Peyer's patch (tissue), 4 donors: ENCODE results near the gene POLD2.

ENCODE experiments used
- POLR2A ChIP-seq, 2 donors: fragments of 450-650 bp; IDR thresholded peaks; one replicate each; pipeline ENCODE4 v1.5.1; 2017; ENCODE audit warnings: antibody characterized with exemption in 2 of 2, mild to moderate bottlenecking in 2 of 2, moderate library complexity in 2 of 2
- TF ChIP-seq, protein P1 (sequence below), 6 experiments: fragments of 450-650 bp in 4 of 6; fragments of 200-600 bp in 2 of 6; sonication (generic) in 1 of 6; IDR thresholded peaks; one replicate each; pipeline ENCODE4 v1.5.1; 2017 to 2019; ENCODE audit warnings: antibody characterized with exemption in 6 of 6, mild to moderate bottlenecking in 3 of 6, moderate library complexity in 1 of 6

- no peak for TF ChIP-seq POLR2A (IDR thresholded peaks at IDR 0.05)
- TF ChIP-seq, protein P1, sequence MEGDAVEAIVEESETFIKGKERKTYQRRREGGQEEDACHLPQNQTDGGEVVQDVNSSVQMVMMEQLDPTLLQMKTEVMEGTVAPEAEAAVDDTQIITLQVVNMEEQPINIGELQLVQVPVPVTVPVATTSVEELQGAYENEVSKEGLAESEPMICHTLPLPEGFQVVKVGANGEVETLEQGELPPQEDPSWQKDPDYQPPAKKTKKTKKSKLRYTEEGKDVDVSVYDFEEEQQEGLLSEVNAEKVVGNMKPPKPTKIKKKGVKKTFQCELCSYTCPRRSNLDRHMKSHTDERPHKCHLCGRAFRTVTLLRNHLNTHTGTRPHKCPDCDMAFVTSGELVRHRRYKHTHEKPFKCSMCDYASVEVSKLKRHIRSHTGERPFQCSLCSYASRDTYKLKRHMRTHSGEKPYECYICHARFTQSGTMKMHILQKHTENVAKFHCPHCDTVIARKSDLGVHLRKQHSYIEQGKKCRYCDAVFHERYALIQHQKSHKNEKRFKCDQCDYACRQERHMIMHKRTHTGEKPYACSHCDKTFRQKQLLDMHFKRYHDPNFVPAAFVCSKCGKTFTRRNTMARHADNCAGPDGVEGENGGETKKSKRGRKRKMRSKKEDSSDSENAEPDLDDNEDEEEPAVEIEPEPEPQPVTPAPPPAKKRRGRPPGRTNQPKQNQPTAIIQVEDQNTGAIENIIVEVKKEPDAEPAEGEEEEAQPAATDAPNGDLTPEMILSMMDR (IDR thresholded peaks at IDR 0.05) = no peak
Observed at GRCh38 chr7:44075296-44076075, 47.9 kb downstream of the POLD2 start.
